Measurements from ENCODE around the gene SETBP1. TPM values are rescaled to one million over a fixed set of nuclear protein-coding genes. Genes with fewer than 3 reads are reported as not detected.

Gene SETBP1
- total RNA-seq, 4 donors from 2014 or later: 7.8 to 16.6 (median 11.7) TPM

DNA sequence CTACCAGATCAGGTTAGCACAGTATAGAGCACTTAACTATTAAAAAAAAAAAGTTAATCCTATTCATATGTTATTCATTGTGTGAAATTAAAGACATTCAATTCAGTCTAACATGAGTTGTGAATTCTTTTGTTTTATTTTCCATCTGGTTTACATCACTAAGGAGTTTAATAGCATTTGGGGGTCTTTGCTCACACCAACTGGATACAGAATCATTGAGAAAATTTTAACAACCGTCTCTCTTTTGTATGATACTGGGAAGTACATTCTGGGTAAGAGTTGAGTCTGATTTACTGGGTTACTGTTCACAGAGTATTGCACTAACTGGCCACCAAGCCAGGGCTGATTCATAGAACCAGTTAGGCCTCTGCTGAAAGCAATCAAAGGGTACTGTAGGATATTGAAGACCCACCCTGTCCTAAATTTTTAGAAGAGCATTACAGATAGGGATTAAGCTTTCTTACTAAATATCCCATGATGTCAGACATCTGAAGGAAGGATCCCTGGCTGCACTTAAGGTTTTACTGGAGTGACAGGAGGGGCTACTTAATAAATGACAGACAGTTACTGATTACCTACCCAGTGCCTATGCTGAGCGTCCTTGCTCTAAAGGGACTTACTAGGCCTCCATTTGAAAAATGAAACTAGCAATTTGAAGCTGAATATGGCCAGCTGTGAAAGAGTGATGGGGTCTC, 387.9 kb downstream of the SETBP1 start:
- DNase-seq (ENCODE audit: low spot score in 2 of 2): no peak
- TF ChIP-seq POLR2A (IDR thresholded peaks at IDR 0.05): no peak
- TF ChIP-seq, protein P1, sequence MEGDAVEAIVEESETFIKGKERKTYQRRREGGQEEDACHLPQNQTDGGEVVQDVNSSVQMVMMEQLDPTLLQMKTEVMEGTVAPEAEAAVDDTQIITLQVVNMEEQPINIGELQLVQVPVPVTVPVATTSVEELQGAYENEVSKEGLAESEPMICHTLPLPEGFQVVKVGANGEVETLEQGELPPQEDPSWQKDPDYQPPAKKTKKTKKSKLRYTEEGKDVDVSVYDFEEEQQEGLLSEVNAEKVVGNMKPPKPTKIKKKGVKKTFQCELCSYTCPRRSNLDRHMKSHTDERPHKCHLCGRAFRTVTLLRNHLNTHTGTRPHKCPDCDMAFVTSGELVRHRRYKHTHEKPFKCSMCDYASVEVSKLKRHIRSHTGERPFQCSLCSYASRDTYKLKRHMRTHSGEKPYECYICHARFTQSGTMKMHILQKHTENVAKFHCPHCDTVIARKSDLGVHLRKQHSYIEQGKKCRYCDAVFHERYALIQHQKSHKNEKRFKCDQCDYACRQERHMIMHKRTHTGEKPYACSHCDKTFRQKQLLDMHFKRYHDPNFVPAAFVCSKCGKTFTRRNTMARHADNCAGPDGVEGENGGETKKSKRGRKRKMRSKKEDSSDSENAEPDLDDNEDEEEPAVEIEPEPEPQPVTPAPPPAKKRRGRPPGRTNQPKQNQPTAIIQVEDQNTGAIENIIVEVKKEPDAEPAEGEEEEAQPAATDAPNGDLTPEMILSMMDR (IDR thresholded peaks at IDR 0.05): no peak
- 83 to 91% methylated on average over 2 of the region's 2 CpGs for WGBS, 2 donors
- no peak overlapping the region for H3K4me3 ChIP-seq (ENCODE audit: low read depth, poor library complexity, severe bottlenecking)
- intact Hi-C loops (cut with DNase I; ENCODE audit: low total_unique reads): no loop called here

DNA sequence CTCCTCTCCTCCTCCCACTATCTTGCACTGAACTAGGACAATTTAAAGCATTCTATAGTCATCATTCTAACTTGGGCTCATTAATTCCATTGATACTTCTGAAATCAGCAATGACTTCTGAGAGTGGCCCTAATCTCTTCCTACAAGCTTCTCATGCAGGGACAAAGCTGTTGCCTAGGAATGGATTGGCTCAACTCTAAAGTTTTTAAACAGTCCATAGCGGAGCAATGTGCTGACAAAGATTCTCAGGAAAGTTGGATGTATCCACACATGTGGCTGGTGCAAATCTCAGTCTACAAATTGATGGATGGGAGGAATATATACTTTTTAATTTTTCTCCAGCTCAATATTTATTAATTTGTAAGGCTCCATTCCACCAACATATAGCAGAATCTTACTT, 388.9 kb downstream of the SETBP1 start:
- H3K4me3 ChIP-seq (ENCODE audit: low read depth, poor library complexity, severe bottlenecking): no peak overlapping the region
- TF ChIP-seq, protein P1 (IDR thresholded peaks at IDR 0.05): no peak
- no peak for TF ChIP-seq POLR2A (IDR thresholded peaks at IDR 0.05)
- no peak for DNase-seq (ENCODE audit: low spot score in 2 of 2)
- intact Hi-C loops (cut with DNase I; ENCODE audit: low total_unique reads): no loop called here
- 60 to 81% methylated on average over 1 of the region's 1 CpG for WGBS, 2 donors

DNA sequence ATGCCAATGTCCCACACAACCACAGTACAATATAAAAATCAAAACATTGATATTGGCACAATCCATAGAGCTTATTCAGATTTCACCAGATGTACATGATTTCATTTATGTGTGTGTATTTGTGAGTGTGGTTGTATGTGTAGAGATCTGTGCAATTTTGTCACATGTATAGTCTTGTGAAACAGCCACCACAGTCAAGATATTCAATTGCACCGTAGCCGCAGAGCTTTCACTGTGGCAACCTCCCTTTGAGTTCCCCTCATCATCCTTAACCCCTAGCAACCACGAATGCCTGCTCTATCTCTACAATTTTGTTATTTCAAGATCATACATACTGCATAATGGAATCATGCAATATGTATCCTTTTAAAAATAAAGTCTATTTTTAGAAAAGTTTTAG, 391.3 kb downstream of the SETBP1 start:
- intact Hi-C loops (cut with DNase I; ENCODE audit: low total_unique reads): no loop called here
- no peak for TF ChIP-seq POLR2A (IDR thresholded peaks at IDR 0.05)
- TF ChIP-seq, protein P1 (IDR thresholded peaks at IDR 0.05): no peak
- DNase-seq (ENCODE audit: low spot score in 2 of 2): no peak
- no peak overlapping the region for H3K4me3 ChIP-seq (ENCODE audit: low read depth, poor library complexity, severe bottlenecking)
- 80 to 83% methylated on average over 3 of the region's 3 CpGs for WGBS, 2 donors

DNA sequence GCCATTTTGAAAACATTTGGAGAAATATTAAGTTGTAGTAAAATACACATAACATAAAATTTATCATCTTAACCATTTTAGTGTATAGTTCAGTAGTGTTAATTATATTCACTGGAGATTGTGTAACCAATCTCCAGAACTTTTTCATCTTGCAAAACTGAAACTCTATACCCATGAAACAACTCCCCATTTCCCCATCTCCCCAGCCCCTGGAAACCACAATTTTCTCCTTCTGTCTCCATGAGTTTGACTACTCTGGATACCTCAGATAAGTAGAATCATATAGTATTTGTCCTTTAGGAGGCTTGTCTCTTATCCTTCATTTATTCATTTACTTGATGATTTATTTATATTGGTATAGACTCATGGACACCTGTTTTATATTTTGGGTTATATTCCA, 392.9 kb downstream of the SETBP1 start:
- intact Hi-C loops (cut with DNase I; ENCODE audit: low total_unique reads): no loop called here
- no peak overlapping the region for H3K4me3 ChIP-seq (ENCODE audit: low read depth, poor library complexity, severe bottlenecking)
- no peak for DNase-seq (ENCODE audit: low spot score in 2 of 2)
- TF ChIP-seq, protein P1 (IDR thresholded peaks at IDR 0.05): no peak

DNA sequence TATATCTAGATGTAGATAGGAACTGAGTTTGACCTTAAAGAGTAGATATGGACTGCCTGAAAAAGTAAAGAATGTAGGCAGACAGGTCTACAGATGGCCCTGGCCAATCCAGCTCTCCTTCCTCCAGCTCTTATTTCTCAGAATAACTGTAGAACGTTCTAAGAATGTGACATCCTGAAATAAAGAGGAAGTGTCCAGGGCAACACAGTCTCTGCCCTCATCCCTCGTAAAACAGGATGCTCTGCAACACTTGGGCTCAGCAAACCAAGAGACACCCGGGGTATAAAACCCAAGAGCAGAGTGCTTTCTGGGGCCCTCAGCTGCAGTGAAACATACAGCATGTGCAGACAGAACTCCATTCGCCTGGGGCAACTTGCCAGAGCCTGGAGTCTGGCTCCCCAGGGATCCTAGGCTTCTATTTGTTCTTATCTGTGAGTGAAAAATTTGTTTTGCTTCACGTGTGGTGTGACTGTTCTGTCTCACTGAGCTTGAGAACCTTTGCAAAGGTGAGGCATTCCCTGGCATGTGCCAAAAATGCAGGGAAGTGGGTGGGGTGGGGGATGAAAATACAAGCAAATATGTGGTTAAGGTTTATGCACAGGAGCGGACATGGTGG, 401.0 kb downstream of the SETBP1 start:
- TF ChIP-seq, protein P1 (IDR thresholded peaks at IDR 0.05): no peak
- TF ChIP-seq POLR2A (IDR thresholded peaks at IDR 0.05): no peak
- intact Hi-C loops (cut with DNase I; ENCODE audit: low total_unique reads): no loop called here
- DNase-seq (ENCODE audit: low spot score in 2 of 2): no peak
- WGBS, 2 donors: 74 to 76% methylated on average over 6 of the region's 6 CpGs
- H3K4me3 ChIP-seq (ENCODE audit: low read depth, poor library complexity, severe bottlenecking): no peak overlapping the region

All from lower leg skin (tissue), 4 donors.